GM12878 (cell line): ENCODE results near the gene NAALADL1. TPM values are rescaled to one million over a fixed set of nuclear protein-coding genes. Genes with fewer than 3 reads are reported as not detected.
"Not testable (repeated sequence)": the region's sequence is repeated elsewhere in the genome, so short reads cannot be mapped to it uniquely, and the experiment has no call there.

Experiments used
- ATAC-seq: fragments of 200-7000 bp; cut with Tn5 transposase; 3 replicates; pipeline ENCODE4 v1.9.1; 2020; ENCODE audit warnings: mild to moderate bottlenecking, moderate library complexity
- BruUV-seq: library from RNA; stranded (reverse); fragments of 400-500 nt; replicated peaks from 2 replicates; lab custom pipeline; 2021; lab: Mats Ljungman, UMichigan
- CTCF ChIA-PET: fragments of 300-600 bp; sonication (Branson Sonifier 250); formaldehyde crosslinking; extraction: SDS; loops from one replicate; lab custom pipeline; 2021; ENCODE audit warnings: inconsistent platforms; lab: Yijun Ruan, JAX
- POLR2A ChIA-PET: fragments of 350-600 bp; formaldehyde crosslinking; extraction: SDS; loops from one replicate; lab custom pipeline; 2021; ENCODE audit warnings: inconsistent platforms; lab: Charles Lee
- RAD21 ChIA-PET: fragments of 300-600 bp; sonication (Branson Sonifier 250); formaldehyde crosslinking; loops from one replicate; lab custom pipeline; 2023; ENCODE audit warnings: antibody characterized with exemption; ENCODE audit not compliant: unreplicated experiment; lab: Charles Lee
- SMC1A ChIA-PET: fragments of 300-600 bp; sonication (Branson Sonifier 250); formaldehyde crosslinking; loops from one replicate; lab custom pipeline; 2023; ENCODE audit not compliant: unreplicated experiment, uncharacterized antibody; lab: Charles Lee
- DNase-seq: peaks from one replicate; pipeline ENCODE4 v3.0.0-alpha.2; 2011; ENCODE audit warnings: low read depth, low spot score
- FAIRE-seq: peaks from 3 replicates; lab custom pipeline; 2011; peaks lifted over from hg19 to GRCh38; lab: Jason Lieb, UNC
- H2AFZ ChIP-seq: 2 replicates; pipeline ENCODE4 v1.6.0; 2011; ENCODE audit warnings: low read depth, low read length, control low read depth; ENCODE audit not compliant: control insufficient read depth
- H3K27ac ChIP-seq: 2 replicates; pipeline ENCODE4 v1.5.1; 2011; ENCODE audit warnings: control low read depth; ENCODE audit not compliant: control insufficient read depth, insufficient read depth
- H3K27me3 ChIP-seq, 2 experiments: replicated peaks in 1 of 2; 2 replicates each; pipeline versions ENCODE4 v1.6.0 to v1.6.1; 2011; ENCODE audit warnings: low read length in 1 of 2; ENCODE audit not compliant: control insufficient read depth in 2 of 2, insufficient read depth in 2 of 2
- H3K36me3 ChIP-seq, 2 experiments: 2 replicates each; pipeline ENCODE4 v1.5.1; 2011; ENCODE audit warnings: low read length in 1 of 2; ENCODE audit not compliant: control insufficient read depth in 2 of 2, insufficient read depth in 2 of 2
- H3K4me1 ChIP-seq: 2 replicates; pipeline ENCODE4 v1.6.1; 2011; ENCODE audit warnings: mild to moderate bottlenecking, low read length, moderate library complexity, mixed read lengths; ENCODE audit not compliant: control insufficient read depth, insufficient read depth
- H3K4me2 ChIP-seq: 2 replicates; pipeline ENCODE4 v1.6.0; 2011; ENCODE audit warnings: control low read depth; ENCODE audit not compliant: control insufficient read depth, insufficient read depth
- H3K4me3 ChIP-seq: fragments of 200-600 bp; sonication (generic); 2 replicates; pipeline ENCODE4 v1.5.1; 2016
- H3K79me2 ChIP-seq: 2 replicates; pipeline ENCODE4 v1.6.0; 2011; ENCODE audit warnings: low read length; ENCODE audit not compliant: control insufficient read depth, insufficient read depth
- H3K9ac ChIP-seq: 2 replicates; pipeline ENCODE4 v1.8.0; 2011; ENCODE audit warnings: low read length, control low read depth, mixed read lengths; ENCODE audit not compliant: control insufficient read depth, insufficient read depth
- H3K9me3 ChIP-seq: replicated peaks from 3 replicates; pipeline ENCODE4 v1.5.1; 2011; ENCODE audit warnings: mild to moderate bottlenecking, low read length; ENCODE audit not compliant: control insufficient read depth, insufficient read depth
- H4K20me1 ChIP-seq: 2 replicates; pipeline ENCODE4 v1.6.0; 2011; ENCODE audit not compliant: control insufficient read depth, insufficient read depth
- MAX ChIP-seq: IDR thresholded peaks from 2 replicates; pipeline ENCODE4 v1.6.1; 2012; ENCODE audit warnings: low read depth, low read length, improper control_type of control experiment
- RAD21 ChIP-seq: IDR thresholded peaks from 2 replicates; pipeline ENCODE4 v1.6.1; 2011; ENCODE audit warnings: mild to moderate bottlenecking, low read depth, low read length, moderate library complexity; ENCODE audit not compliant: insufficient read depth
- STAT1 ChIP-seq: fragments of 450-650 bp; conservative IDR thresholded peaks from 2 replicates; pipeline ENCODE4 v1.6.1; 2014; ENCODE audit warnings: antibody characterized with exemption, mild to moderate bottlenecking
- ZZZ3 ChIP-seq: IDR thresholded peaks from 2 replicates; pipeline ENCODE4 v1.6.1; 2011; ENCODE audit warnings: low read depth; ENCODE audit not compliant: control insufficient read depth, insufficient read length
- WGBS: methylation state at CpG from one replicate; pipeline ENCODE4 v1.1.6; 2016; ENCODE audit warnings: low lambda C conversion rate; ENCODE audit not compliant: insufficient replicate concordance, insufficient coverage; ENCODE audit errors: missing lambda C conversion rate; 5-methylcytosine and 5-hydroxymethylcytosine counted together
- in situ Hi-C: fragments of 300-500 bp; cut with MboI; formaldehyde crosslinking; loops from 9 replicates; pipeline ENCODE4 v1.14.3; 2018; ENCODE audit warnings: mixed read lengths
- intact Hi-C: fragments of 100-400 bp; cut with micrococcal nuclease; formaldehyde crosslinking; loops from one replicate; pipeline ENCODE4 v1.14.2; 2022; ENCODE audit not compliant: unreplicated experiment
- polyA plus RNA-seq, 11 experiments: library from polyadenylated mRNA; depleted of rRNA in 4 of 11; unstranded in 6 of 11; stranded (reverse) in 5 of 11; fragments of >200 nt; fragmentation: Nextera tagmentation in 4 of 11; fragmentation: Illumina TruSeq in 1 of 11; extraction: Ambion mirVana in 4 of 11; extraction: Trizol in 1 of 11; gene quantifications; 1 replicate in 1 of 11; 2 replicates in 10 of 11; pipeline versions ENCODE4 v1.2.1 to v1.2.3, GENCODE V29; 2011 to 2016; ENCODE audit warnings: inconsistent platforms in 2 of 11, missing spikeins in 2 of 11, low read depth in 1 of 11
- total RNA-seq, 4 experiments: library from RNA; depleted of rRNA in 3 of 4; stranded (reverse); fragments of >200 nt in 3 of 4; fragmentation: Illumina TruSeq in 1 of 4; extraction: Trizol in 1 of 4; gene quantifications; 2 replicates each; pipeline versions ENCODE4 v1.2.1 to v1.2.3, GENCODE V29; 2013 to 2021
- TF ChIP-seq, protein P1 (sequence below): fragments of 450-650 bp; IDR thresholded peaks from 2 replicates; pipeline ENCODE4 v1.6.1; 2017; ENCODE audit warnings: low read depth, mild to moderate bottlenecking, moderate library complexity
- TF ChIP-seq, protein P2 (sequence below), 3 experiments: IDR thresholded peaks in 2 of 3; conservative IDR thresholded peaks in 1 of 3; 2 replicates each; pipeline ENCODE4 v1.5.1; 2011; ENCODE audit warnings: low read depth in 3 of 3, low read length in 3 of 3, mild to moderate bottlenecking in 3 of 3, control low read depth in 2 of 3, moderate library complexity in 2 of 3, inconsistent platforms in 1 of 3, mixed read lengths in 1 of 3; ENCODE audit not compliant: control insufficient read depth in 2 of 3, insufficient read depth in 1 of 3; ENCODE audit errors: extremely low read depth in 1 of 3

NAALADL1 gene
- total and polyA plus RNA-seq, 10 of the 15 experiments (the other 5 are each of a cell fraction or from before 2014, with no cell fraction given): 0.77 to 5.5 (median 1.5) TPM

DNA sequence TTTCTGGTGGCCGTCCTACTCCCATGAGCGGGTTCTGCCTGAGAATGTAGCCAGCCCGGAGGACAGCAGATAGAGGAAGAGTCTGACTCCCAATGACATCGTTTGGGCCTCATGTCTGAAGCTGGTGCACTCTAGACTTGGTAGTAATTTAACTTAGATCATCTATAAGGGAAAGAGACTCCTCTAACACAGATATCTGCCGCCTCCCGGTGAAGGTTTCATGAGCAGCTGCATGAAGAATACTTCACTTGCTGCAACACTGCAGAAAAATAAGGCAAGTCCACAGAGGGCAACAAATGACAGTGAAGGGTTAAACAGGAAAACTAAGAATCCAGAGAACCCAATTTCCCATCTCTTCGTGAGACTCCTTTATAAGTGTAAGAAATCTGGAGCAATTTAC, 50.3 kb downstream of the NAALADL1 start:
- DNase-seq: no peak
- SMC1A ChIA-PET: interaction anchor here (0.7 to 1.9 kb wide), 3 partner anchors 11 to 163 kb away, joined by 3 to 7 read pairs (median 6); partner anchors contain the start of genes BATF2 and CDC42BPG
- intact Hi-C loops: no loop called here
- TF ChIP-seq ZZZ3 (no peak), RAD21 (0 out of 2 replicates have a peak, but pooled peaks have one; percentile 21), STAT1 (no peak), MAX (no peak)
- TF ChIP-seq, protein P1, sequence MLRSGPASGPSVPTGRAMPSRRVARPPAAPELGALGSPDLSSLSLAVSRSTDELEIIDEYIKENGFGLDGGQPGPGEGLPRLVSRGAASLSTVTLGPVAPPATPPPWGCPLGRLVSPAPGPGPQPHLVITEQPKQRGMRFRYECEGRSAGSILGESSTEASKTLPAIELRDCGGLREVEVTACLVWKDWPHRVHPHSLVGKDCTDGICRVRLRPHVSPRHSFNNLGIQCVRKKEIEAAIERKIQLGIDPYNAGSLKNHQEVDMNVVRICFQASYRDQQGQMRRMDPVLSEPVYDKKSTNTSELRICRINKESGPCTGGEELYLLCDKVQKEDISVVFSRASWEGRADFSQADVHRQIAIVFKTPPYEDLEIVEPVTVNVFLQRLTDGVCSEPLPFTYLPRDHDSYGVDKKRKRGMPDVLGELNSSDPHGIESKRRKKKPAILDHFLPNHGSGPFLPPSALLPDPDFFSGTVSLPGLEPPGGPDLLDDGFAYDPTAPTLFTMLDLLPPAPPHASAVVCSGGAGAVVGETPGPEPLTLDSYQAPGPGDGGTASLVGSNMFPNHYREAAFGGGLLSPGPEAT: no peak
- TF ChIP-seq, protein P2, sequence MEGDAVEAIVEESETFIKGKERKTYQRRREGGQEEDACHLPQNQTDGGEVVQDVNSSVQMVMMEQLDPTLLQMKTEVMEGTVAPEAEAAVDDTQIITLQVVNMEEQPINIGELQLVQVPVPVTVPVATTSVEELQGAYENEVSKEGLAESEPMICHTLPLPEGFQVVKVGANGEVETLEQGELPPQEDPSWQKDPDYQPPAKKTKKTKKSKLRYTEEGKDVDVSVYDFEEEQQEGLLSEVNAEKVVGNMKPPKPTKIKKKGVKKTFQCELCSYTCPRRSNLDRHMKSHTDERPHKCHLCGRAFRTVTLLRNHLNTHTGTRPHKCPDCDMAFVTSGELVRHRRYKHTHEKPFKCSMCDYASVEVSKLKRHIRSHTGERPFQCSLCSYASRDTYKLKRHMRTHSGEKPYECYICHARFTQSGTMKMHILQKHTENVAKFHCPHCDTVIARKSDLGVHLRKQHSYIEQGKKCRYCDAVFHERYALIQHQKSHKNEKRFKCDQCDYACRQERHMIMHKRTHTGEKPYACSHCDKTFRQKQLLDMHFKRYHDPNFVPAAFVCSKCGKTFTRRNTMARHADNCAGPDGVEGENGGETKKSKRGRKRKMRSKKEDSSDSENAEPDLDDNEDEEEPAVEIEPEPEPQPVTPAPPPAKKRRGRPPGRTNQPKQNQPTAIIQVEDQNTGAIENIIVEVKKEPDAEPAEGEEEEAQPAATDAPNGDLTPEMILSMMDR (IDR thresholded peaks at IDR 0.05 in 2 of 3, conservative IDR thresholded peaks at IDR 0.05 in 1 of 3; ENCODE audit: control insufficient read depth in 2 of 3, extremely low read depth in 1 of 3, insufficient read depth in 1 of 3, low read depth in 3 of 3, low read length in 3 of 3): peak in 1 of 3 experiments; percentile 8; a peak in 1 of 6 replicates
- 57% methylated on average over 7 of the region's 7 CpGs for WGBS
- BruUV-seq: no TSS peak
- ATAC-seq: no peak
- no peak overlapping the region for H3K27ac ChIP-seq
- no peaks in the 10 kb centered on the region for H3K27me3 ChIP-seq
- no peaks in the 10 kb centered on the region for H3K9me3 ChIP-seq
- in situ Hi-C loops: no loop called here
- H3K4me1 ChIP-seq: peaks cover 2% of the 10 kb centered on the region
- no peak overlapping the region for H3K4me2 ChIP-seq
- H3K4me3 ChIP-seq: no peak overlapping the region
- H3K9ac ChIP-seq: no peak overlapping the region
- CTCF ChIA-PET: interaction anchor here (8.2 kb wide), 1 partner anchor 160 kb away, joined by 89 read pairs; the partner anchor contains the start of gene CDC42BPG
- H4K20me1 ChIP-seq: no peaks in the 10 kb centered on the region
- RAD21 ChIA-PET: interaction anchor here (0.8 to 1.2 kb wide), 3 partner anchors 11 to 160 kb away, joined by 3 to 5 read pairs (median 3); partner anchors contain the start of gene BATF2
- H2AFZ ChIP-seq: no peak overlapping the region
- POLR2A ChIA-PET: interaction anchor here (0.6 to 1.1 kb wide), 3 partner anchors 50 to 247 kb away, joined by 3 to 5 read pairs (median 3); no protein-coding TSS in a partner anchor
- no peaks in the 10 kb centered on the region for H3K36me3 ChIP-seq
- no peak for FAIRE-seq
- H3K79me2 ChIP-seq: no peaks in the 10 kb centered on the region

DNA sequence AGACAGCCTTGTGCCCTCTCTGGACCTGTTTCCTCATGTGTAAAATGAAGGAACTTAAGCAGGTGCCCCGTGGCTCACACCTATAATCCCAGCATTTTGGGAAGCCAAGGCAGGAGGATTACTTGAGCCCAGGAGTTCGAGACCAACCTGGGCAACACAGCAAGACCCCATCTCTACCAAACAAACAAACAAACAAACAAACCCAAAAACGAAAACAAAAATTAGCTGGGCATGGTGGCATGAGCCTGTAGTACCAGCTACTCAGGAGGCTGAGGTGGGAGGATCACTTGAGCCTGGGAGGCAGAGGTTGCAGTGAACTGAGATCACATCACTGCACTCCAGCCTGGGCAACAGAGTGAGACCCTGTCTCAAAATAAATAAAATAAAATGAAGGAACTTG, 54.4 kb downstream of the NAALADL1 start:
- intact Hi-C loops, H3K9me3 ChIP-seq, H3K4me2 ChIP-seq, H4K20me1 ChIP-seq, H3K36me3 ChIP-seq, H3K79me2 ChIP-seq, H3K4me1 ChIP-seq, H3K9ac ChIP-seq, RAD21 ChIA-PET, H3K4me3 ChIP-seq, in situ Hi-C loops, POLR2A ChIA-PET, FAIRE-seq, BruUV-seq, ATAC-seq, DNase-seq, H2AFZ ChIP-seq, H3K27ac ChIP-seq, H3K27me3 ChIP-seq: not testable (repeated sequence)
- WGBS: 4% methylated on average over 3 of the region's 3 CpGs
- CTCF ChIA-PET: interaction anchor here (5.0 kb wide), 1 partner anchor 9 kb away, joined by 25 read pairs; the partner anchor contains the start of gene ARL2
- SMC1A ChIA-PET: interaction anchor here (1.9 kb wide), 1 partner anchor 9 kb away, joined by 6 read pairs; no protein-coding TSS in a partner anchor
